Neural progenitor cell (in vitro differentiated cells): ENCODE data around the gene CTSC.

Source experiments
- CTCF ChIP-seq: fragments of 200-600 bp; sonication (generic); IDR thresholded peaks from 2 replicates; pipeline ENCODE4 v1.5.1; 2017; ENCODE audit warnings: antibody characterized with exemption, mild to moderate bottlenecking
- EZH2 ChIP-seq: fragments of 200-600 bp; sonication (generic); IDR thresholded peaks from 2 replicates; pipeline ENCODE4 v1.6.1; 2017; ENCODE audit warnings: antibody characterized with exemption, mild to moderate bottlenecking, moderate library complexity

GRCh38 chr11:88250566-88251242, 86.8 kb downstream of the CTSC start:
- TF ChIP-seq CTCF (no peak), EZH2 (no peak)
